Trophoblast cell (in vitro differentiated cells and primary cell): ENCODE data around the gene FYN.

Experiments used
- DNase-seq, 2 donors: peaks; one replicate each; pipeline ENCODE4 v3.0.0-alpha.2; 2016
- H2AFZ ChIP-seq: 2 replicates; pipeline ENCODE4 v1.6.1; 2013; ENCODE audit warnings: low read length, moderate library complexity, mild to moderate bottlenecking; ENCODE audit not compliant: insufficient read depth, poor library complexity
- H2AK5ac ChIP-seq: 2 replicates; pipeline ENCODE4 v1.6.1; 2013; ENCODE audit warnings: mild to moderate bottlenecking, low read length
- H2BK120ac ChIP-seq: 2 replicates; pipeline ENCODE4 v1.6.1; 2013; ENCODE audit warnings: low read length, mild to moderate bottlenecking, moderate library complexity; ENCODE audit not compliant: insufficient read depth, poor library complexity
- H2BK12ac ChIP-seq: 2 replicates; pipeline ENCODE4 v1.6.1; 2013; ENCODE audit warnings: mild to moderate bottlenecking, low read length, moderate library complexity
- H2BK5ac ChIP-seq: 2 replicates; pipeline ENCODE4 v1.6.1; 2013; ENCODE audit warnings: low read length, low read depth, moderate library complexity, mild to moderate bottlenecking; ENCODE audit not compliant: poor library complexity
- H3K14ac ChIP-seq: 2 replicates; pipeline ENCODE4 v1.6.1; 2013; ENCODE audit warnings: mild to moderate bottlenecking, low read length
- H3K18ac ChIP-seq: 2 replicates; pipeline ENCODE4 v1.6.1; 2013; ENCODE audit warnings: mild to moderate bottlenecking, low read length
- H3K23ac ChIP-seq: 2 replicates; pipeline ENCODE4 v1.6.1; 2013; ENCODE audit warnings: low read length
- H3K27ac ChIP-seq: 2 replicates; pipeline ENCODE4 v1.5.1; 2013; ENCODE audit warnings: low read depth, mild to moderate bottlenecking, inconsistent platforms, low read length, moderate library complexity
- H3K27me3 ChIP-seq: 2 replicates; pipeline ENCODE4 v1.6.1; 2013; ENCODE audit warnings: inconsistent platforms, mild to moderate bottlenecking, low read length, moderate library complexity; ENCODE audit not compliant: insufficient read depth
- H3K36me3 ChIP-seq, 2 experiments: 1 replicate in 1 of 2; 2 replicates in 1 of 2; pipeline ENCODE4 v1.6.1; 2013; ENCODE audit warnings: low read length in 2 of 2, mild to moderate bottlenecking in 2 of 2, moderate library complexity in 1 of 2; ENCODE audit not compliant: insufficient read depth in 2 of 2, control insufficient read depth in 1 of 2
- H3K4ac ChIP-seq: 2 replicates; pipeline ENCODE4 v1.6.1; 2013; ENCODE audit warnings: low read depth, mild to moderate bottlenecking, low read length, moderate library complexity
- H3K4me1 ChIP-seq, 2 experiments: 1 replicate in 1 of 2; 2 replicates in 1 of 2; pipeline ENCODE4 v1.6.1; 2013; ENCODE audit warnings: low read length in 2 of 2, mild to moderate bottlenecking in 2 of 2, moderate library complexity in 1 of 2; ENCODE audit not compliant: insufficient read depth in 2 of 2, control insufficient read depth in 1 of 2
- H3K4me2 ChIP-seq: 2 replicates; pipeline ENCODE4 v1.6.1; 2013; ENCODE audit warnings: inconsistent platforms, mild to moderate bottlenecking, low read length, moderate library complexity
- H3K4me3 ChIP-seq: 2 replicates; pipeline ENCODE4 v1.5.1; 2013; ENCODE audit warnings: mild to moderate bottlenecking, low read depth, low read length, inconsistent platforms
- H3K79me1 ChIP-seq: one replicate; pipeline ENCODE4 v1.6.1; 2013; ENCODE audit warnings: low read length
- H3K79me2 ChIP-seq: 2 replicates; pipeline ENCODE4 v1.6.1; 2013; ENCODE audit warnings: low read length, mild to moderate bottlenecking; ENCODE audit not compliant: control insufficient read depth, insufficient read depth, poor library complexity
- H3K9ac ChIP-seq: 2 replicates; pipeline ENCODE4 v1.6.1; 2013; ENCODE audit warnings: mild to moderate bottlenecking, low read length
- H3K9me3 ChIP-seq: 2 replicates; pipeline ENCODE4 v1.6.1; 2013; ENCODE audit warnings: low read depth, mild to moderate bottlenecking, control low read depth, inconsistent platforms, low read length; ENCODE audit not compliant: insufficient read depth
- H4K12ac ChIP-seq: 2 replicates; pipeline ENCODE4 v1.6.1; 2013; ENCODE audit warnings: low read depth, mild to moderate bottlenecking, low read length, moderate library complexity
- H4K8ac ChIP-seq: 2 replicates; pipeline ENCODE4 v1.6.1; 2013; ENCODE audit warnings: low read depth, mild to moderate bottlenecking, low read length, moderate library complexity
- H4K91ac ChIP-seq: one replicate; pipeline ENCODE4 v1.6.1; 2013; ENCODE audit warnings: low read depth, mild to moderate bottlenecking, low read length, moderate library complexity
- WGBS: extraction: QIAGEN DNeasy Blood & Tissue Kit; methylation state at CpG from one replicate; pipeline ENCODE4 v1.1.7; 2013; ENCODE audit warnings: missing lambda C conversion rate; ENCODE audit not compliant: insufficient read length, insufficient coverage; ENCODE audit errors: extremely low coverage; 5-methylcytosine and 5-hydroxymethylcytosine counted together

The FYN gene

GRCh38 chr6:111781041-111781708, 92.1 kb downstream of the FYN start:
- DNase-seq, result no peak
- no peak overlapping the region for H4K91ac ChIP-seq
- H3K4ac ChIP-seq, result no peak overlapping the region
- no peak overlapping the region for H2BK12ac ChIP-seq
- peak overlapping the region; percentile 39 for H4K8ac ChIP-seq
- no peak overlapping the region for H3K4me3 ChIP-seq
- H2AK5ac ChIP-seq, result no peak overlapping the region
- H3K79me1 ChIP-seq, result no peaks in the 10 kb centered on the region
- peaks cover 2% of the 10 kb centered on the region in 2 experiments for H3K36me3 ChIP-seq
- H3K23ac ChIP-seq, result no peak overlapping the region
- H2AFZ ChIP-seq, result no peak overlapping the region
- peaks cover 4 to 5% of the 10 kb centered on the region in 2 experiments for H3K4me1 ChIP-seq
- H3K27me3 ChIP-seq, result no peaks in the 10 kb centered on the region
- no peak overlapping the region for H2BK5ac ChIP-seq
- no peak overlapping the region for H3K27ac ChIP-seq
- no peak overlapping the region for H4K12ac ChIP-seq
- no CpG with 5 or more reads among the region's 11 CpGs for WGBS
- H3K9ac ChIP-seq, result no peak overlapping the region
- no peak overlapping the region for H3K14ac ChIP-seq
- H3K9me3 ChIP-seq, result no peaks in the 10 kb centered on the region
- H2BK120ac ChIP-seq, result no peak overlapping the region
- H3K18ac ChIP-seq, result no peak overlapping the region
- H3K4me2 ChIP-seq, result no peak overlapping the region
- H3K79me2 ChIP-seq, result no peaks in the 10 kb centered on the region

- no CpG with 5 or more reads among the region's 5 CpGs for WGBS
- H3K9me3 ChIP-seq, result no peaks in the 10 kb centered on the region
- H3K4ac ChIP-seq, result no peak overlapping the region
- no peak overlapping the region for H3K4me2 ChIP-seq
- peaks cover 4 to 5% of the 10 kb centered on the region in 2 experiments for H3K4me1 ChIP-seq
- H2BK120ac ChIP-seq, result no peak overlapping the region
- no peak overlapping the region for H2BK12ac ChIP-seq
- no peak overlapping the region for H3K4me3 ChIP-seq
- H3K23ac ChIP-seq, result no peak overlapping the region
- no peak overlapping the region for H2AFZ ChIP-seq
- H3K79me2 ChIP-seq, result no peaks in the 10 kb centered on the region
- no peak overlapping the region for H3K14ac ChIP-seq
- no peak for DNase-seq
- H3K18ac ChIP-seq, result no peak overlapping the region
- H3K27ac ChIP-seq, result no peak overlapping the region
- no peaks in the 10 kb centered on the region for H3K79me1 ChIP-seq
- no peak overlapping the region for H2AK5ac ChIP-seq
- no peak overlapping the region for H4K8ac ChIP-seq
- H3K9ac ChIP-seq, result no peak overlapping the region
- H4K91ac ChIP-seq, result no peak overlapping the region
- no peaks in the 10 kb centered on the region for H3K27me3 ChIP-seq
- H3K36me3 ChIP-seq, result peaks cover 2% of the 10 kb centered on the region in 2 experiments
- no peak overlapping the region for H4K12ac ChIP-seq
- no peak overlapping the region for H2BK5ac ChIP-seq
Measured at GRCh38 chr6:111780393-111780792, 92.9 kb downstream of the FYN start.

- WGBS, result no CpG with 5 or more reads among the region's 2 CpGs
Measured at GRCh38 chr6:111779660-111780059, 93.6 kb downstream of the FYN start.

GRCh38 chr6:111779031-111779430, 94.2 kb downstream of the FYN start:
- Histone ChIP-seq H4K12ac (no peak overlapping the region), H3K9ac (no peak overlapping the region), H3K4me2 (no peak overlapping the region), H4K8ac (no peak overlapping the region), H3K27ac (no peak overlapping the region), H4K91ac (no peak overlapping the region), H2BK12ac (no peak overlapping the region), H3K79me1 (no peaks in the 10 kb centered on the region), H2AK5ac (no peak overlapping the region), H3K79me2 (no peaks in the 10 kb centered on the region), H3K23ac (no peak overlapping the region), H3K9me3 (no peaks in the 10 kb centered on the region), H3K27me3 (no peaks in the 10 kb centered on the region), H2BK120ac (no peak overlapping the region), H3K4me1 (peaks cover 4% of the 10 kb centered on the region in 2 experiments), H3K4ac (no peak overlapping the region), H3K18ac (no peak overlapping the region), H3K4me3 (no peak overlapping the region), H2BK5ac (no peak overlapping the region), H3K36me3 (peaks cover 2% of the 10 kb centered on the region in 2 experiments), H3K14ac (no peak overlapping the region), H2AFZ (no peak overlapping the region)
- no peak for DNase-seq
- WGBS, result no CpG with 5 or more reads among the region's 3 CpGs

More at GRCh38 chr6:111779660-111780059, 93.6 kb downstream of the FYN start:
- H3K27me3 ChIP-seq, result no peaks in the 10 kb centered on the region
- H4K12ac ChIP-seq, result no peak overlapping the region
- no peak for DNase-seq
- H3K14ac ChIP-seq, result no peak overlapping the region
- no peak overlapping the region for H3K4me3 ChIP-seq
- H4K8ac ChIP-seq, result no peak overlapping the region
- H3K4ac ChIP-seq, result no peak overlapping the region
- H2BK120ac ChIP-seq, result no peak overlapping the region
- no peak overlapping the region for H4K91ac ChIP-seq
- H2BK5ac ChIP-seq, result no peak overlapping the region
- H3K4me2 ChIP-seq, result no peak overlapping the region
- H3K4me1 ChIP-seq, result peaks cover 4% of the 10 kb centered on the region in 2 experiments
- H3K18ac ChIP-seq, result no peak overlapping the region
- H3K27ac ChIP-seq, result no peak overlapping the region
- no peak overlapping the region for H3K9ac ChIP-seq
- H2AFZ ChIP-seq, result no peak overlapping the region
- peaks cover 2% of the 10 kb centered on the region in 2 experiments for H3K36me3 ChIP-seq
- no peak overlapping the region for H2AK5ac ChIP-seq
- H3K79me2 ChIP-seq, result no peaks in the 10 kb centered on the region
- no peaks in the 10 kb centered on the region for H3K9me3 ChIP-seq
- H3K23ac ChIP-seq, result no peak overlapping the region
- no peak overlapping the region for H2BK12ac ChIP-seq
- H3K79me1 ChIP-seq, result no peaks in the 10 kb centered on the region
